Adrenal gland (tissue), 12 donors: ENCODE data around the gene RAB30. TPM values are rescaled to one million over a fixed set of nuclear protein-coding genes. Genes with fewer than 3 reads are reported as not detected.
A peak's percentile ranks its signal among the peaks of the same experiment; 100 is the strongest.

Experiments
- DNase-seq, 7 donors: peaks; one replicate each; pipeline ENCODE4 v3.0.0-alpha.2; 2019 to 2020
- H3K27ac ChIP-seq, 5 donors: fragments of 200-600 bp; sonication (generic) in 4 of 5; 1 replicate in 3 of 5; 2 replicates in 2 of 5; pipeline versions ENCODE4 v1.5.1 to v1.8.0; 2016 to 2020; ENCODE audit warnings: mild to moderate bottlenecking in 1 of 5
- H3K27me3 ChIP-seq: fragments of 200-600 bp; 2 replicates; pipeline ENCODE4 v1.8.0; 2021
- H3K36me3 ChIP-seq, 2 donors: fragments of 200-600 bp; replicated peaks in 1 of 2; 1 replicate in 1 of 2; 2 replicates in 1 of 2; pipeline versions ENCODE4 v1.5.1 to v1.8.0; 2018 to 2022
- H3K4me1 ChIP-seq, 2 donors: fragments of 200-600 bp; replicated peaks in 1 of 2; 1 replicate in 1 of 2; 2 replicates in 1 of 2; pipeline versions ENCODE4 v1.5.1 to v1.8.0; 2018 to 2021
- H3K4me3 ChIP-seq, 4 donors: fragments of 200-600 bp; sonication (generic) in 3 of 4; one replicate each; pipeline ENCODE4 v1.5.1; 2016 to 2018
- H3K9me3 ChIP-seq, 3 donors: fragments of 200-600 bp; sonication (generic) in 1 of 3; replicated peaks in 1 of 3; 1 replicate in 2 of 3; 2 replicates in 1 of 3; pipeline versions ENCODE4 v1.5.1 to v1.8.0; 2016 to 2021
- CTCF ChIP-seq, 6 experiments: fragments of 450-650 bp in 4 of 6; fragments of 200-600 bp in 2 of 6; sonication (generic) in 1 of 6; IDR thresholded peaks; 1 replicate in 5 of 6; 2 replicates in 1 of 6; pipeline versions ENCODE4 v1.5.1 to v1.8.0; 2016 to 2021; ENCODE audit warnings: antibody characterized with exemption in 6 of 6, mild to moderate bottlenecking in 2 of 6, moderate library complexity in 1 of 6
- POLR2A ChIP-seq, 2 donors: fragments of 450-650 bp; IDR thresholded peaks; one replicate each; pipeline ENCODE4 v1.6.1; 2017; ENCODE audit warnings: antibody characterized with exemption in 2 of 2, mild to moderate bottlenecking in 2 of 2, moderate library complexity in 1 of 2
- WGBS, 4 donors: extraction: QIAGEN DNeasy Blood & Tissue Kit in 2 of 4; methylation state at CpG; one replicate each; pipeline versions ENCODE4 v1.1.5 to v1.1.7; 2013 to 2017; 5-methylcytosine and 5-hydroxymethylcytosine counted together
- intact Hi-C, 2 donors: fragments of 100-400 bp; cut with DNase I; formaldehyde crosslinking; loops; one replicate each; pipeline versions ENCODE4 v1.14.1 to v1.15.0; 2022 to 2023
- polyA plus RNA-seq, 3 donors: library from polyadenylated mRNA; stranded (reverse); fragments of 200-250 nt in 2 of 3; fragments of 350-450 nt in 1 of 3; fragmentation: Illumina TruSeq in 1 of 3; extraction: RNeasy Lipid Tissue Mini Kit (QIAGEN cat#74804) in 1 of 3; gene quantifications; one replicate each; pipeline ENCODE4 v1.2.3, GENCODE V29; 2013 to 2014
- total RNA-seq, 9 donors: library from RNA; depleted of rRNA in 4 of 9; stranded (reverse); fragments of >200 nt in 4 of 9; fragments of 120-200 nt in 1 of 9; fragmentation: NEBNext Ultra II Directional in 1 of 9; extraction: Animal tissue kit (Norgen Biotek cat#: 25700) in 1 of 9; gene quantifications; one replicate each; pipeline versions ENCODE4 v1.1.0 to v1.2.4, GENCODE V29; 2013 to 2023
- donor health status: healthy with polysubstance abuse.
- donor health status: Bipolar disorder and iron deficiency.
- donor health status: DM: yes; HTN: yes; CAD: no.
- donor health status: DM: no; HTN: no; CAD: no.
- donor health status: DM: no; HTN: no; CAD: no.
- donor health status: DM: yes; HTN: yes; CAD: no.

The RAB30 gene
- total and polyA plus RNA-seq, 12 donors, result 5.1 to 69.4 (median 41.7) TPM

GRCh38 chr11:82995235-82995634, 76.5 kb downstream of the RAB30 start:
- intact Hi-C loops, result loop anchor here in 1 of 2 donors (10.0 kb wide), 1 partner anchor 50 kb away; no protein-coding TSS in a partner anchor
- H3K27ac ChIP-seq, result peak overlapping the region; percentile 41 to 81 (median 66)
- no peak overlapping the region for H3K4me3 ChIP-seq
- H3K4me1 ChIP-seq, result peaks cover 45 to 73% of the 10 kb centered on the region in 2 donors
- no peaks in the 10 kb centered on the region for H3K36me3 ChIP-seq
- no peaks in the 10 kb centered on the region for H3K9me3 ChIP-seq
- no peak for TF ChIP-seq CTCF (IDR thresholded peaks at IDR 0.05)
- no peak for TF ChIP-seq POLR2A (IDR thresholded peaks at IDR 0.05)
- DNase-seq, result no peak
- 36 to 51% (median 38%) methylated on average over 2 of the region's 2 CpGs for WGBS, 4 donors
- H3K27me3 ChIP-seq, result no peaks in the 10 kb centered on the region

GRCh38 chr11:82994604-82995230, 77.0 kb downstream of the RAB30 start:
- Histone ChIP-seq H3K27ac (peak overlapping the region in 4 of 5 donors; percentile 35 to 79 (median 54)), H3K4me3 (no peak overlapping the region), H3K4me1 (peaks cover 41 to 68% of the 10 kb centered on the region in 2 donors), H3K36me3 (no peaks in the 10 kb centered on the region), H3K27me3 (no peaks in the 10 kb centered on the region), H3K9me3 (no peaks in the 10 kb centered on the region)
- TF ChIP-seq POLR2A (IDR thresholded peaks at IDR 0.05), result no peak
- no peak for TF ChIP-seq CTCF (IDR thresholded peaks at IDR 0.05)
- intact Hi-C loops, result loop anchor here in 1 of 2 donors (10.0 kb wide), 1 partner anchor 50 kb away; no protein-coding TSS in a partner anchor
- DNase-seq, result no peak
- 69 to 76% (median 73%) methylated on average over 3 of the region's 3 CpGs for WGBS, 4 donors

GRCh38 chr11:82992223-82992622, 79.5 kb downstream of the RAB30 start:
- H3K36me3 ChIP-seq, result no peaks in the 10 kb centered on the region
- peaks cover 34 to 62% of the 10 kb centered on the region in 2 donors for H3K4me1 ChIP-seq
- WGBS, 4 donors, result 62 to 94% (median 76%) methylated on average over 1 of the region's 1 CpG
- DNase-seq, result peak in 3 of 7 donors; percentile 39 to 49 (median 45)
- intact Hi-C loops, result loop anchor here in 1 of 2 donors (10.0 kb wide), 1 partner anchor 53 kb away; no protein-coding TSS in a partner anchor
- H3K4me3 ChIP-seq, result no peak overlapping the region
- no peaks in the 10 kb centered on the region for H3K9me3 ChIP-seq
- no peaks in the 10 kb centered on the region for H3K27me3 ChIP-seq
- TF ChIP-seq POLR2A (IDR thresholded peaks at IDR 0.05), result peak in 1 of 2 donors; percentile 13
- no peak for TF ChIP-seq CTCF (IDR thresholded peaks at IDR 0.05)
- peak overlapping the region in 2 of 5 donors; percentile 6 to 28 for H3K27ac ChIP-seq

- Histone ChIP-seq H3K36me3 (peaks cover 0 to 1% of the 10 kb centered on the region in 2 donors), H3K27ac (peak overlapping the region in 3 of 5 donors; percentile 8 to 68 (median 54)), H3K9me3 (no peaks in the 10 kb centered on the region), H3K4me3 (no peak overlapping the region), H3K4me1 (peaks cover 18 to 44% of the 10 kb centered on the region in 2 donors), H3K27me3 (no peaks in the 10 kb centered on the region)
- 75 to 81% (median 78%) methylated on average over 9 of the region's 9 CpGs for WGBS, 4 donors
- DNase-seq, result no peak
- TF ChIP-seq POLR2A (IDR thresholded peaks at IDR 0.05), result no peak
- TF ChIP-seq CTCF (IDR thresholded peaks at IDR 0.05), result no peak
- intact Hi-C loops, result loop anchor here in 1 of 2 donors (10.0 kb wide), 1 partner anchor 55 kb away; no protein-coding TSS in a partner anchor
Observed at GRCh38 chr11:82989628-82990404, 81.9 kb downstream of the RAB30 start.
